ENCODE data around the gene TP63.
"Not testable (repeated sequence)": the region's sequence is repeated elsewhere in the genome, so short reads cannot be mapped to it uniquely, and the experiment has no call there.

TP63 gene

DNA sequence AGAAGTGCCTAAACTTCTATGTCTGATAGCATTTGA lies at the start of gene TP63:
TP63 (plus strand) TSS at position 17 of the 36 bp plus-strand sequence. CDS start 127 bp downstream, outside the sequence.
- no peak for DNase-seq

DNA sequence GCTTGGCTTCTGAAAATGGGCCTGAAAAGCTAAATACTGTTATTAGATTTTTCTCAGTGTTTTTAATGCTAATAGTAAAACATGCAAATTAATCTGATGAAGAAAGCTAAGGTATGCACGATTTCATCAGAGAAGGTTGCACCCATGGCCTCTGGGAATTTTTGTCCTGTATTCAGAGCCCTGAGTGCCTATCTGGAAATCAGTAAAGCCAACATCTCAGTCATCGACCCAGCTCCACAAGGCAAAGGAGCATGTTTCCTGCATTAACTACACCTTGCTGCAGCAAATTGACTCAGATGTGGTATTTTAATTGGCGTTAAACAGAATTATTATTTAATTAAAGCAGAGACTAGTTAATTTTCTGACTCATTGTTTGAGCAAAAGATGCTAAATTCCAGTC lies 49.0 kb upstream of the TP63 start:
- no peak for DNase-seq

DNA sequence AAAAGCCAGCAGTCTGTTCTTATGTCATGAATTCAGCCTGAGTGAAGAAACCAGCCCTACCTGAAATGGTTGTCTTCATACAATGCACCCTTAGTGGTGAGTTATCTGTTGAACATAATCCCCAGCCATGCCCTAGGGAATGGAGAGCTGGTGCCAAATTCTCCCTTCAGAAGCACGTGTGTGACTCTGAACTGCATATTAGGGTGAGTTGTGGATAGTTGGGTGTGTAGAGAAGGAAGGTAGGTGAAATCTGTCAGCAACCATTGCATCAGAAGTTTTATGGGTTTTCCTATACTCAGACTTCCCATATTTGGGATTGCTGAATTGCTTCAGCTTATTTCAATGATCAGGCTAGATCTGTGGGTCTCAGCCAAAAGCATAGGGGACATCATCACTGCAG lies 46.5 kb upstream of the TP63 start:
- no peak for DNase-seq

DNA sequence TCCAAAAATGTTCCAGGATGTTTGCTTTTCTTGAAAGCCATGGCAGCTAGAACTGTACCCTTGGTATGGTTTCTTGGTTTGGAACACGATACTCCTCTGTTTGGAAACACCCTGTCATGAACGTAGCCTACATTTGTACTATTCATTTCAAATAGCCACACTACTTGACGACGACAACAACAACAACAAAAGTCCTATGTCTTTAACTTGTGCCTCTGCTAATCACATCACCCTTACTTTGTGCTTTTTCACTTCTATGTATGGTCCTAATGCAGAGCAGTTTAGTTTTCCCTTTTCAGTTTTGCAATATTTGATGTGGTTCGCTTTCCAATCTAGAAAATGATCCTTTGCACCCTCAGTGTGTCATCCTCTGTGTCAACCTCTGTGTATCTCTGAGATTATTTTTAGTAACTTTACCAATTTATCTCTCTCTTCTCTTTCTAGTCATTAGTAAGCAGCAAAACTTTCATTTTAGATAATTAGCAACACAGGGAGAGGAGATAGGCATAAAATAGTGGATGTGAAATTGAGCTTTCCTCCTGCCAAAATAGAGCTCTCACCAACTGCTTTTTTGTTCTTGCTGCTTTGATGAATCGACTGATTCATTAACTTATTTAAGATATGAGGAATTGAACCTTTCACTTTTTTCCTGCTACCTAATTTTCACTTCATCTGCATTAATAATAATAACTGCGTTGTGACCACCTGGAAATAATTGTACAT lies 44.1 kb upstream of the TP63 start:
- DNase-seq = no peak

DNA sequence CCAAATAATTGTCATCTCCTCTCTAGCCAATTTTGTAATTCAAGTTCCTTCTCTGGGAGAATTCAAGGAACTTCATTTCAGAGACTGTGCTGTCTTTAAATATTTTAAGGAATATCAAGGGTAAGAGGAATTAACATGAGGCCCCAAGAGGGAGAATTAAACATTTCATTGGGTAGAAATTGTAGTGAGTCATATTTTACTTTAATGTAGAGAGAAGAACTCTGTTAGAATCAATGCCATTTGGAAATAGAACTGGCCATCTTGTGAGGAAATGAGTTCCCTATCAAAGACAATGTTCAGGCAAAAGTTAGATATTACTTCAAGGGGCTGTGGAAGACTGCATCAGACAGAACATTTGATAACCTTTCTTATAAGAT lies 43.5 kb upstream of the TP63 start:
- no peak for DNase-seq

DNA sequence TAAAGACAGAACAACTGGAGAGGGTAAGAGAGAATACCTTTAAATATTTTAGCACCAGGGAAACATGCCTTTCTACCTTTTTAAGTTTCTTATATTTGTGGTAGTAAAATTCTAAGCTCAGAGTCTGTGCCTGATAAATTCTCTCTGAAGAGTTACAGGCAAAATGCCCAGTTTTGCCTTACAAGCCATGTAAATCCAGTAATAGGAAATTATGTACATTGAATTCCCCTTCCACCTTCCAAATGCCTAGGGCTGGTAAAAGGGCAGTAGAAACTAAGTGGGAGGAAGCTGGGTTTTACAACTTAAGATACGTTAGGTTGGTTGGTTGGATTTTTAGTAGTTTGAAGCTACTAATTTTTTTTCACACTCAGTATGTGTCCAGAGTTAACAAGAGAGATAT lies 43.1 kb upstream of the TP63 start:
- DNase-seq = no peak

DNA sequence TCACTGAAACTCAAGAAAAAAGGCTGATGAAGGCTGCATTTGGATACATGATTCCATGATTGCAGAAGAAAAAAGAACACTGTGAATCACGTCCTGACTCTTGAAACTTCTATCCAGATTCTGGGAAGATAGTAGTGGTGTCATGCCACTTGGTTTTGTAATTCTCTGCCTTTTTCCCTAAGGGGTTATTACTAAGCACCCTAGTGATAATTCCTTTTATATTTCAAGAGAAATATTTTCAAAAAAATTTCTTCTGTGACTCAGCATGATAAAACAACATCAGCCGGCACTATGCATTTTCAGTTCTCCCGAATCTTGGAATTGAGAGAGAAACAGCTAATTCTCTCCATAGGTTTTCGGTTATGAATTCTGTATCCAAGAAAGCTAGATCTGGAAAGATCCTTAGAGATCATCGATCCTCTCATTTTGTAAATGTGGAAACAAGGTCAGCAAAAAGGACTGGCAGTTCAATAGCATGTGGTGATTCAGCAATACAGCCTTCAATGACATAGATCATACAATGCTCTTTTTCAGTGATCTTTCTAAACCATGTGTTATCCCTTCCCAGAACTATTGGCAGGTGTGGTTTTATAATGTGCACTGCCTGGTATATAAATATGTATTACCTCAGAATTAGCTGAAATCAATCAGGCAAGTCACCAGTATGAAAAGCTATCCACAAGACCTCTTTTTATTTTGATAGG lies 42.6 kb upstream of the TP63 start:
- DNase-seq = no peak

DNA sequence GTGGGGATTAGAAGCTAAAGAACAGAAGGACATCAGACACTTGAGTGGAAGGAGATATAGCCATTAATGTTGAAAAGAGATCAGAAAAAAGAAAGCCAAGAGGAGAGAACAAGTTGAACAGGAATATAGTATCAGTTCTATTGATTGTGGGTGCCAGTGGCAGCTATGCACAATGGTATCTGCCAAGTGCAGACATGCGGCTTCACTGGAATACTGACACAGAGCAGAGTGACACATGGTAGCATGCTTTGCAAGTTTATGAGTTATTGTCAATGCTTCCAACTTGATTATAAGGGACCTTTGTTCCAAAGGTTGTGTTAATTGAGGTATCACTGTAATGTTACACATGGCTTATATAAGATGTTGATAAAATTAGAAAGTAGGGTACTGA lies 42.0 kb upstream of the TP63 start:
- no peak for DNase-seq

DNA sequence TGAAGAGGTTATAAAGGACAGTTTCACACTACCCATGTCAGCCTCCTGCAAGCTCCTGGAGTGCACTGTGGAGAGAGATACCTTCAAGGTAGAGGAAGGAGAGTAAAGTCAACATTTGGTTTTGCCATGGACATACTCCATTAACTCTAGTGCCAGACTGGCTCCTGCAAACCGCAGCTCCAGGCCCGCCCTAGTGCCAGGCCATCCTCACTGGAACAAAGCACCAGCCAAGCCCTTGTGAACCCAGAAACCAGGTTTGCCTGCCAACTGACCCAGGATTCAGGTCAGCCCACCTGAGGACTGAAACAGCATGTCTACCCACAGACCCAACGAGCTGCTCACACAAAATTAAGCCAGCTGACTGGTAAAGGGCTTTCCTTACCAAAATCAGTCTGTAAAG lies 41.0 kb upstream of the TP63 start:
- DNase-seq = no peak

DNA sequence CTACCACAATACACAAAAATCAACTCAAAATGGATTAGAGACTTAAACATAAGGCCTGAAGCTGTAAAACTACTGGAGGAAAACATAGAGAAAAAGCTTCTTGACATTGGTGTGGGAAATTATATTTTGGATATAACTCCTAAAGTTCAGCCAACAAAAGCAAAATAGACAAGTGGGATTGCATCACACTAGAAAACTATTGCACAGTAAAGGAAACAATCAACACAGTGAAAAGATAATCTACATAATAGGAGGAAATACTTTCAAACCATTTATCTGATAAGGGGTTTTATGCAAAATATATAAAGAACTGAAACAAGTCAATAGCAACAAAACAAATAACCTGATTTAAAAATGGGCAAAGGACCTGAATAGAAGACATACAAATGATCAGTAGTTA lies 37.6 kb upstream of the TP63 start:
- DNase-seq = no peak

DNA sequence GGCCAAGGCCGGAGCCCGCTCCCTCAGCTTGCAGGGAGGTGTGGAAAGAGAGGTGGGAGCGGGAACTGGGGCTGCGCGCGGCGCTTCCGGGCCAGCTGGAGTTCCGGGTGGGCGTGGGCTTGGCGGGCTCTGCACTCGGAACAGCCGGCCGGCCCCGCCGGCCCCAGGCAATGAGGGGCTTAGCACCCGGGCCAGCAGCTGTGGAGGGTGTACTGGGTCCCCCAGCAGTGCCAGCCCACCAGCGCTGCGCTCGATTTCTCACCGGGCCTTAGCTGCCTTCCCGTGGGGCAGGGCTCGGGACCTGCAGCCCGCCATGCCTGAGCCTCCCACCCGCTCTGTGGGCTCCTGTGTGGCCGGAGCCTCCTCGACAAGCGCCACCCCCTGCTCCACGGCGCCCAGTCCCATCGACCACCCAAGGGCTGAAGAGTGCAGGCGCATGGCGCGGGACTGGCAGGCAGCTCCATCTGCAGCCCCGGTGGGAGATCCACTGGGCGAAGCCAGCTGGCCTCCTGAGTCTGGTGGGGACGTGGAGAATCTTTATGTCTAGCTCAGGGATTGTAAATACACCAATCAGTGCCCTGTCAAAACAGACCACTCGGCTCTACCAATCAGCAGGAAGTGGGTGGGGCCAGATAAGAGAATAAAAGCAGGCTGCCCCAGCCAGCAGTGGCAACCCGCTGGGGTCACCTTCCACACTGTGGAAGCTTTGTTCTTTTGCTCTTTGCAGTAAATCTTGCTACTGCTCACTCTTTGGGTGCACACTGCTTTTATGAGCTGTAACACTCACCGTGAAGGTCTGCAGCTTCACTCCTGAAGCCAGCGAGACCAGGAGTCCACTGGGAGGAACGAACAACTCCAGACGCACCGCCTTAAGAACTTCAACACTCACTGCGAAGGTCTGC lies 34.9 kb upstream of the TP63 start:
- not testable (repeated sequence) for DNase-seq

DNA sequence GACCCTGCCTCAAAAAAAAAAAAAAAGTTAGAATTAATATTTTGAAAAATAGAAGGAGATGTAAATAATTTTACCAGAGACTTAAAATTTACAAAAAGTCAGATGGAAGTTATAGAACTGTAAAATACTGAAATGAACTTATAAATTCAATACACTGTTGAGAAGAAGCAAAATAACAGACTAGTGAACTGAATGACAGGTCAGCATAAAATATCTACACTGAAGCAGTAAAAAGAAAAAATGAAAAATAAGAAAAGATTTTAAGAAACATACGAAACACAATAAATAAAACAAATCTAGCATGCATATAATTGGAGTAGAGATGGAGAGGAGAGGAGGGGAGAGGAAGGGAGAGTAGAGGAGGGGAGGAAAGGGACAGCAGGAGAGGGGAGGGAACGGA lies 33.3 kb upstream of the TP63 start:
- no peak for DNase-seq

DNA sequence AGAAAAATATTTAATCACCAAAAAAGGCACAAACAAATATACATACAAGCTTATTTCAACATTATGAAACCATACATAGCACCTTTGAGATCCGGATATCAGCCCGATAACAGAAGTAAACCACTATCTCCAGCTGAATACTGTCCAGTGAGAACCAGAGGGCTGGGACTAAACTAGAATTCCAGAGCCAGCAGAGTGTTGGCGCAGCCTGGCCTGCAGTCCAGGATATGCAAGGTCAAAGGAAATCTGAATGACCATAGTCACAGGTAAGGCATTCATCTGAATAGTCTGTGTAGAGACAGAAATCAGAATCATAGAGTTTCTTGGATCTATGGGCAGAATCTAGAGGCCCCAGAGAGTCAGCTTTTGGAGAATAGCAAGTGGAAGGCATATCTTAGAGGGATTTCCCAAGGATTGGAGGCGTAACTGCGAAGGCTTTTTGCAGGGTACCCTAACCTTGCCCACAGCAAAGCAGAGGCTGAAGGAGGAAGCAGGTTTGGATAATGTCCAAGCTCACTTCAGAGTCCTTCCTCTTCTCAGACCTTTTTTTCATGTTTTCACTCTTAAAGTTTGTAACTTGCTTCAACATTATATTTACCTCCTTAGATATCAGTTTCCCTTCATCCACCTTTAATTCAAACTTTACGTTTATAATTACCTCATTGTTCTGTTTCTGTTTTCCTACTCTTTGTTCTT lies 32.5 kb upstream of the TP63 start:
- no peak for DNase-seq

DNA sequence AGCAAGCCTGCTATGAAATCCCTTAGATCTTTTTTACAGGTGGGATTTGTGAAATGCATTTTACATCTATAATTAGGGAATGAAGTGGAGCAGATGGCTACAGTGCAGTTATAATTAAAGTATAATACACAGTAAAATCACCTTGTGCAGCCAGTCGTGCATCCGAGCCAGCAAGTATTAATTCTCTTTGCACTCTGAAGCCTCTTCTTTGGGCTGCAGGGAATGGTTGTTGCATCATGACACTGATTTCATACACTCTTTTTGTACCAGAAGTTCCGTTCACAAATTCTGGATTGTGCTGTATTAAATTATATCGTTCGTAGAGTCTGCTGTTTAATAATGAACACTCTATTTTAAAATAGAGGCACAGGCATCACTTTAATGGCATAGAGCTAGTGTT lies 28.7 kb upstream of the TP63 start:
- DNase-seq = peak; percentile 76

DNA sequence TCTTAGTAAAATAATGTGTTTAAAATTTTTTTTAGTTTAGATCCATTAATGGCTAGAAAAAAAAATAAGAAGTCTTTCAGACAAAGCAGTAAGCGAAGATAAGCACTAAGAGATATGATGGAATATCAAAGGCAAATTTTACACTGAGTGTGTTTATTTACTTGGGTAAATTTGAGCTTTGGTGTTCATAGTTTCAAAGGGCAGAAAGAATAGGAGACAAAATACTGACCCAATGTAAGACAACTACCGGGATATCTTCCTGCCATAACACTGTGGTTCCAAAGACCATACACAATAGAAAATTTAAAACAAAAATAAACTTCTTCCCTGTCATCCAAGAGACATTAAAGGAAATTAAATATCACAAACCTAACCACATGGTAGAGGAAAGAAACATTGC lies 25.5 kb upstream of the TP63 start:
- DNase-seq = no peak

DNA sequence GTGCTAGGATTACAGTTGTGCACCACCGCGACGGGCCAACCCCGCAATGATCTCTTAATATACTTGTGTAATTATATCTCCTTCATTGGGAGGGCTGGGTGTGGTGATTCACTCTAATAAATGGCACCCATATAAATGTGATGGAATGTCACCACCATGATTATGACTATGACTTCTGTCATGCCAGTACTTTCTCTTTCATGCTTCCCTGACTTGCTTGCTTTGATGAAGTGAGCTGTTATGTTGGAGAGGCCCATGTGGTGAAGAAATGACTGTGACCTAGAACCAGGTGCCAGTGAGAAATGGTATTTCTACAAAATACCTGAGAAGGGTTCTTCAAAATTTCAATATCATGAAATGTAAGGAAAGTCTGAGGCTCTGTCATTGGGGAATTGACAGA lies 24.4 kb upstream of the TP63 start:
- no peak for DNase-seq

DNA sequence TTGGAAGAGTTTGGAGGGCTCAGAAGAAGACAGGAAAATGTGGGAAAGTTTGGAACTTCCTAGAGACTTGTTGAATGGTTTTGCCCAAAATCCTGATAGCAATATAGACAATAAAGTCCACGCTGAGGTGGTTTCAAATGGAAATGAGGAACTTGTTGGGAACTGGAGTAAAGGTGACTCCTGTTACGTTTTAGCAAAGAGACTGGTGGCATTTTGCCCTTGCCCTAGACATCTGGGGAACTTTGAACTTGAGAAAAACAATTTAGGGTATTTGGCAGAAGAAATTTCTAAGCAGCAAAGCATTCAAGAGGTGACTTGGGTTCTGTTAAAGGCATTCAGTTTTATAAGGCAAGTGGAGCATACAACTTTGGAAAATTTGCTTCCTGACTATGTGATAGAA lies 18.5 kb upstream of the TP63 start:
- not testable (repeated sequence) for DNase-seq

DNA sequence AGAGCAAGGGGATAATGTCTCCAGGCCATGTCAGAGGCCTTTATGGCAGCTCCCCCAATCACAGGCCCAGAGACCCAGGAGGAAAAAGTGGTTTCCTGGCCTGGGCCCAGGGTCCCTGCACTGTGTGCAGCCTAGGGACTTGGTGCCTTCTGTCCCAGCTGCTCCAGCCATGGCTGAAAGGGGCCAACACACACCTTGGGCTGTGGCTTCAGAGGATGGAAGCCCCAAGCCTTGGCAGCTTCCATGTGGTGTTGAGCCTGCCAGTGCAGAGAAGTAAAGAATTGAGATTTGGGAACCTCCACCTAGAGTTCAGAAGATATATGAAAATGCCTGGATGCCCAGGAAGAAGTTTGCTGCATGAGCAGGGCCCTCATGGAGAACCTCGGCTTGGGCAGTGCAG lies 18.1 kb upstream of the TP63 start:
- no peak for DNase-seq

DNA sequence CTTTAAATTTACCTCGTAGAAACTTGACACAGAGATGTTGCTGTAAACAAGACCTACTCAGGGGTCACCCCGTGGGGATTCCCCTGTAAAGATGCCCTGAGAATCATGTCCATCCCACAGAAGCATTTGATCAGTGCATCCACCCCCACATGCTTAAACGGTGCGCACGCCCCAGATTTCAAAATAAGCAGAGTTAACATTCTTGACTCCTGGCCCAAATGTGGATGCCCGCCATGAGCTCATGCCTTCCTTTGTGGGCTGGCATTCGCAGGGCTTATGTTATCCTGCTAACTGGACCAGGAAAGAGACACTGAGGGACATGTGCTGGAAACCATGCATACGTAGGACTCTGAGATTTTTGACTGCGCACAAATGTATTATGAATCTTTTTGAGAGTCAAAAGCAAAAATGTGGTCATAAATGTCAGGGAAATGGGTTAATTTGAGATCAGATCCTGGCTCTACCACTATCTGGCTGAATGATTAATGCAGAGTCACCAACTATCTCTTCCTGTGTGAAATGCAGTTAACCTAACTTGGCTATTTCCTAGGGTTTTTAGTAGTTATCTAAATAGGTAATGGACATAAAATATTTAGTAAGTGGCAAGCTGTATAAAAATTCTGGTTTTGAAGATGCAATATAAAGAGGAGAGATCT lies 9.1 kb upstream of the TP63 start:
- no peak for DNase-seq

DNA sequence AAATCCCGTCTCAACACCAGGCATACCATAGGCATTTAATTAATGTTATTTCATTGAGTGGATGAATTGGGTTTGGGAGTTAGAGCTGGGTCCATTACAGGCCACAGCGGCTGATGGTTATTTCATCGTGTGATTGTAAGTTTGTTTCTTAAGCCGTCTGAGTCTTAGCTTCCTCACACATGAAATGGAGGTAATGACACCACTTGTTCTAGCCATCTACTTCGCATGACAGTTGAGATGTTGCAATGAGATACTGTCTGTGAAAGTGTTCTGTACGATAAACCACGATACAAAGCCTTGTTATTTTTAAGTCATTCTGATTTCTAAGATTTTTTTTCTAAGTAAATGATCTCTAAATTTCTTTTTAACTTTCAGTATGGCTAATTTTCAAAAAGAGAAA lies 8.6 kb upstream of the TP63 start:
- no peak for DNase-seq

DNA sequence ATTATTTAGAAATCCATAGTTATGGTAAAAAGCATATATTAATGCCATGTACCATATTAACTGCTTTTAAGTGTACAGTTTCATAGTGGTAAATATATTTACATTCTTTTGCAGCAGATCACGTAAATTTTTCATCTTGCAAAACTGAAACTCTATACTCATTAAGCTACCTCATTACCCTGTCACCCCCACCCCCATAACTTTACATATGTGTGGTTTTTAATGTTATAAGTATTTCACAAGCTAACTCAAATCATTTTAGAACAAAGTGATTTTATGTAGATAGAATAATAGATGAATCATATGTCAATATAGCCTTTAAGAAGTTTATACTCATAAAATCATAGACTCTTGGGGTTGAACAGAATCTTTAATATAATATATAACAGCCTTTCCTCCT lies 7.1 kb upstream of the TP63 start:
- DNase-seq = no peak

DNA sequence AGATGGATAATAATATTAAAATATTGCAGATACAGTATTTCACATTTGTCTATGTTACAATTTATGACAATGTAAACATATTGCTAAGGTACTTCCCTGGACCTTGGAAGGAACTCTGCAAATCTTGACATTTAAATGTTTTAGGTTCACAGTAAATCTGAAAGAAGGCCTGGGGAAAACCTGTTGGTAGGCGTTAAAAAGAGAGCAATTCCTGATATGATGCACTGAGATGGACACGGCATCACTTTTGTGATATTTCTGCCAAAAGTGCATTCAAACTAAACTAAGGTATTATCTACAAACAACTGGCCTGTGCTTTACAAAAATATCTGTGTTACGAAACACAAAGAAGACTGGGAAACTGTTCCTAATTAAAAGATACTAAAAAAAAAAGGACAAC lies 6.1 kb upstream of the TP63 start:
- no peak for DNase-seq

DNA sequence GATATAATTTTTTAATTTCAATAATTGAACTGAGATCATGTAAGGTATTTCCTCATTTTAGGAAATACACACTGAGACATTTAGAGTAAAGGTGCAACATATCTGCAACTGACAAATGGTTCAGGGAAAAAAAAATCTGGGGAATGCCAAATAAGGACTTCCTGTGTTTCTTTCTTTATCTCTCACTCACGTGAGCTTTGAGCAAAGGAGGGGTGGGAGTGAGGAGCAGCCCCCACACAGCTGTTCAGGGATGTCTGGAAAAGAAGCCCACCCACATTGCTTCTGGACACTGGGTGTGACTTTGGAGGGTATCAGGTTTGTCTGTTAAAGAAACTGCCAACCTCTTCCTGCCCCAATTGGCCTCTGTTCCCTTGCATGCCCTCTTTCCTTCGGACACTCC lies 5.6 kb upstream of the TP63 start:
- DNase-seq = no peak

DNA sequence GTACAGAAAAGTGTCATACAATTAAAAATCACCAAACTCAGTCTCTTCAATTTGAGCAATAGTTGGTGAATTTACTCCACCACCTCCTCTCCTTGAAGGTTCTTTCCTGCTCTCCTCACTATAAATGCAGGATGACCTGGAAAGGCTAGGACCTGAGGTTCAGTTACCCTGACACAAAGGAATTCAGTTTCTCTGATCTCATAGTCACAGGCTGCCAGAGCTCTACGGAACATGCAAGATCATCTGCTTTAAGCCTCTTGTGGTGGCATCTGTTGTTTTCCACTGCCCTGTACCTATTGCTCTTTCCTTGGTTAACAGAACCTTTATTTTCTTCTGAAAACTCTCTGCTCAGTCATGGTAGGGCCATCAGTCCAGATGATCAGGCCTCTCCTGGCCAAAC lies 4.9 kb upstream of the TP63 start:
- no peak for DNase-seq
